ENCODE results near the gene FILIP1.
A peak's percentile ranks its signal among the peaks of the same experiment; 100 is the strongest.

- no peak for TF ChIP-seq EZH2 (IDR thresholded peaks at IDR 0.05; ENCODE audit: insufficient read depth, low read length)
- TF ChIP-seq CTCF (IDR thresholded peaks at IDR 0.05; ENCODE audit: insufficient read depth, low read depth, low read length), result peak; percentile 25
Measured at GRCh38 chr6:75368151-75368779, 125.3 kb downstream of the FILIP1 start.
